Umbilical cord (tissue), 2 donors: Measurements from ENCODE around the gene LRRC19. TPM values are rescaled to one million over a fixed set of nuclear protein-coding genes. Genes with fewer than 3 reads are reported as not detected.

ENCODE experiments used
- DNase-seq: peaks from one replicate; pipeline ENCODE4 v3.0.0-alpha.2; 2015; ENCODE audit warnings: low spot score
- total RNA-seq: library from RNA; depleted of rRNA; stranded (reverse); fragments of >200 nt; gene quantifications from one replicate; pipeline ENCODE4 v1.2.3, GENCODE V29; 2014; ENCODE audit warnings: low replicate concordance; ENCODE audit not compliant: insufficient read depth

LRRC19 gene, protein sequence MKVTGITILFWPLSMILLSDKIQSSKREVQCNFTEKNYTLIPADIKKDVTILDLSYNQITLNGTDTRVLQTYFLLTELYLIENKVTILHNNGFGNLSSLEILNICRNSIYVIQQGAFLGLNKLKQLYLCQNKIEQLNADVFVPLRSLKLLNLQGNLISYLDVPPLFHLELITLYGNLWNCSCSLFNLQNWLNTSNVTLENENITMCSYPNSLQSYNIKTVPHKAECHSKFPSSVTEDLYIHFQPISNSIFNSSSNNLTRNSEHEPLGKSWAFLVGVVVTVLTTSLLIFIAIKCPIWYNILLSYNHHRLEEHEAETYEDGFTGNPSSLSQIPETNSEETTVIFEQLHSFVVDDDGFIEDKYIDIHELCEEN
- total RNA-seq = 2.9 TPM

DNA sequence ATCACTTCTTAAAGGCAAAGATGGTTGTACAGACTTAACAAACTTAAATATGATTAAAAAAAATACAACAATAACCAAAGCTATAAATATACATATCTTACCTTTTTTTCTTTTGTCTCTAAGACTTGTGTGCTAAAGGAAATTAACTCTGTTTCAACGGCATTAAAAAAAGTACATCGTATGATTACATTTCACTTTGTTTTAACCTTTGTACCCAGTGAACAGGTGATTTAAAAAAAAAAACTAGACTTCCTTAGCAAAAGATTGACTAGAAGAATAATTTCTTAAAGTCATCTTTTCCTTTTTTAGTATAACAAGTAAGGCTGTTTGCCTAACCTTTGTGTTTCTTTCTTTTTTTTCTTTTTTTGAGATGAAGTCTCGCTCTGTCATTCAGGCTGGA is at the start of gene LRRC19:
Gene LRRC19, minus strand, starts transcription at position 182 of the 400 bp plus-strand sequence. CDS start 5,978 bp downstream, outside the sequence.
- no peak for DNase-seq

DNA sequence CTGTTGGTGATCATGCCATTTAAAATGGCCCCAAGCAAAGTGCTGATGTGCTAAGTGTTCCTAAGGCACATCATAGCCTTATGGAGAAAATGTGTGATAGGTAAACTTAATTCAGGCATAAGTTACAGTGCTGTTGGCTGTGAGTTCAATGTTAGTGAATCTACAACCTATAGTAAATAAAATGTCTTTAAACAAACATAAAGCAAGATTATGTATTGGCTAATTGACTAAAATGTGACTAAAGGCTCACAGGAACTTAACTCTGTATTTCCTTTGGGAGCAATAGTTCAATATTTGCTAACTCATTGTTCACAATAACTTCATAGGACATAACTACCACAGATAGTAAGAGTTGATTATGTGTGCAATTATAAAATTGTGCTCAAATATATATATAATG is 49.4 kb upstream of the LRRC19 start:
- DNase-seq = no peak

DNA sequence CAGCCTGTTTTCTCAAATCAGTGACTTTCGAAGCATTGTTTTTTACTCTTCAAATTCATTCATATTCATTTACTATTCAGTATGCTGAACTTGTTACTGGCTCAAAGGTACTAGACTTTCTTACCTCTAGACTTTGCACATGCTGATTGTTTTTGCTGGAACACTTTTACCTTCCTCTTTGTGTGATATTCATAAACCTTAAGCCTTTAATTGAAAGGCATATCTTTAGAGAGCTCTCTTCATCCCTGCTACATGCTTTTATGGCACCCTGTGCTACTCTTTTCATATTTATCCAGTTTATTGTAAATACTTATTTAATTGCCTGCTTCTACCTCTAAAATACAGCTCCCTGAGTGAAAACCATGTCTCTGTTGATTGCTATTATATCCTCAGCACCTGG is 48.7 kb upstream of the LRRC19 start:
- no peak for DNase-seq

DNA sequence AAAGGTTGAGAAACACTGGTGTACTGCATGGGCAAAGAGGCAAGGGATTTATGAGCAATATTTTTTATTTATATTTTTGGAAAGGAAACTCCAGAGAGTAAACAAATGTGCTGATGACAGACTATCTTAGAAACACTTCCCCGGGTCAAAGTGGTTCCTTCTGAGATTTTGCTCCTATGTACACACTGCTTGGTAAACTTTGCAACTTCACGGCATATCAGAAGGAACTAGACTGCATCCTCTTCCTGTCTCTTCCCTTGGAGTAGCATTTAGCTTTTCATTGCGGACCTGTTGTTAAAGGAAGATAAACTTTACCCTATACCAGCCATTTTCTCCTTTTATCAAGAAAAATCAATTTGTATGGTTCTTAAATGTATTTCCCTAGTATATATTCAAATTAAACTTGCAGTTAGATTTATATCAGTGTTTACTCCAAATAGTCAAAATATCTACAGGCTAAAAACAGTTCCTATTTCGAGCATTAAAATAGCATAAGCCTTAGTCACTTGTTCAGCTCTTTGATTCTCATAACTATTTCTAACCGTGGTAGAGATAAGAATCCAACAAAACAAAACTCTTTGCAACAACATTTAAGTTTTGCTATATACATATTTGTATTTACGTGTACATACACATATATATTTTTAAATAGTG is 48.0 kb upstream of the LRRC19 start:
- DNase-seq = peak; percentile 37

GRCh38 chr9:27047136-27047535 is 41.7 kb upstream of the LRRC19 start:
- DNase-seq = peak; percentile 23

GRCh38 chr9:27043176-27043575 is 37.7 kb upstream of the LRRC19 start:
- DNase-seq = peak; percentile 24

DNA sequence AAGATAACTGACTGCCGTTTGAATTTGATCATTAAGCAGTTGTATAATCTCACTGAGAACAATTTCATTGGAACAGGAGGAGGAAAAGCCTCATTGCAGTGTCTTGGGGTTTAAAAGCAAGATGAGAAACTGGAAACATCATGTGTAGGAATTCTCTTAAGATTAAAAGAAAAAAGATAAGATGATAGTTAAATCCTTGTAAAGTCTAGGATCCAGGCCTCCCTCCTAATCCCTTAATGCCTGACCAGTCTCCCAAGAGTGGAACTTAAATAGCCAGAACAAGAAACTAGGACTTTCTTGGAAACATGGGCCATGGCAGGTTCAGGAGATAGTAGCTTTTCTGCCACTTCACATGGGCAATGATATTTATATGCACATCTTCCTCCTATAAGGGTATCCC is 37.0 kb upstream of the LRRC19 start:
- DNase-seq = peak; percentile 77

DNA sequence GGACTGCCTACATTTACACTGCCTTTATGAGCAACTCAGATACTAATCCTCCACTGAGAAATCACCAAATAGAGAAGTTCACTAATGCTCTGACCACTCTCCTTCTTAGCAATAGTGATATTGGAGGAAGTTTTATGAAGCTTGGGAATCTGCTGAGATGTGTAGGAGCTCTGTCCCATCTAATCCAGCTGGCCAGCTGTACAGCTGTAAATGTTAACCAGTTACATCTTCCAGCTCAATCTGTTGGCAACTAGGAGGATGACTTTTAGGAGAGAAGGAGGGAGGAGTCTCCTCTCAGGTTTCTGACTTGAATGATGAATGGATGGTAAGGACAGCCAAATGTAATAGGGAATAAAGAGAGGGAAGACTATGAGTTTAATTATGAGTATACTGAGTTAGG is 36.3 kb upstream of the LRRC19 start:
- peak; percentile 70 for DNase-seq

DNA sequence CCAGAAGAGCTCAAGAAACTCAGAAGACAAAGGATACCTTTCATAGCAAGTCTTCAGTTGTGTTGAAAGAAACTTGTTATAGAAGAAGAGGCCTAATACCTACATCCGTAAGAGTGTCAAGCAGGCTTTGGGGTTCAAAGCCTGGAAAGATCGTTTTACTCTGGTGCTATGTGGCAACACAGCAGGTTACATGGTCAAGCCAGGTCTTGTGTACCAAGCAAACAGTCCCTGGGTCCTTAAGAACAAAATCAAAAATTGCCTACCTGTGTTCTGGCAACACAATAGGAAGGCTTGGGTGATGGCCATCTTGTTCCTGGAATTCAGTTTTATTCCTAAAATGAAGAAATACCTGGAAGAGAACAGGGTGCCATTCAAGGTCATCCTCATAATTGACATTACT is 32.0 kb upstream of the LRRC19 start:
- DNase-seq = no peak

DNA sequence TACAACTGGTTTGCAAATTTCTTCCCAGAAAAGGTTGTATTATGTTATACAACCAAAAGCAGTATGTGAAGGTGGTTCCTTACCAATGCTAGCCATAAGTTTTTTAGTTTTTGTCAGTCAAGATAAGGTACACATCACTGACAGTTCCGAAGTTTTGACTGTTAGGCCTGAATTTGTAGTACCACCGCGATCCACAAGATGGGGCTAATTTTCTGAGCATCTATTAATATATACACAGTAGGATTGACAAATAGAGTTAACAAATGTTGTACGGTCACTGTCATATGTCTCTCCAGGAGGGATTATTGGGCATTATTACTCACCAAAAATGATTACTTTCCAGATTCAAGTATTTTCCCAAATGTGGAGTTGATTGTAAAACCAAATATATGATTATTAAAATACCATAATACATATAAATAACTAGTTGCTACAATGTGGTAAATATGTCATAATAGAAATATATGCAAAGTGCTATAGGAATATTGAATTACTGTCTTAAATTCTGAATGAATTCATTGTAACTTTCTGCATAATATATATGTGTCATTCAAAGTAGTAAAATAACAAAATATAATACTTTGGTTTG is 28.4 kb upstream of the LRRC19 start:
- peak; percentile 55 for DNase-seq

GRCh38 chr9:27029186-27029585 is 23.7 kb upstream of the LRRC19 start:
- no peak for DNase-seq

GRCh38 chr9:27022920-27023319 is 17.4 kb upstream of the LRRC19 start:
- no peak for DNase-seq

DNA sequence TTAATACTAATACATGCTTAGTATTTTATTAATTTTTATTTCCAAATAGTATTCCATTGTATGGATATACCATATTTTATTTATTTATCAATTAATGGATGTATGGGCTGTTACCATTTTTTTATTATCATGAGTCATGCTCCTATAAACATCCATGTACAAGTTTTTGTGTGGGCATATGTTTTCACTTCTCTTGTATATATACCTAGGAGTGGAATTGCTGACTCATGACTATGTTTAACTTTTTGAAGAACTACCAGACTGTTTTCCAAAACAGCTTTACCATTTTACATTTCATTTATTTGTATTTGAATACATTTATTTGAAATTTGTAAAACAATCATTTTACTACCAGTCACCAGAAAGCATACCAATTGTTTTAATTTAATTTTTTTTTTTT is 14.1 kb upstream of the LRRC19 start:
- DNase-seq = no peak

GRCh38 chr9:27003426-27004077 is 1.9 kb downstream of the LRRC19 start:
- no peak for DNase-seq

- DNase-seq = no peak
Observed at GRCh38 chr9:26995810-26996209, 9.7 kb downstream of the LRRC19 start.

GRCh38 chr9:26983340-26983739 is 22.1 kb downstream of the LRRC19 start:
- no peak for DNase-seq

DNA sequence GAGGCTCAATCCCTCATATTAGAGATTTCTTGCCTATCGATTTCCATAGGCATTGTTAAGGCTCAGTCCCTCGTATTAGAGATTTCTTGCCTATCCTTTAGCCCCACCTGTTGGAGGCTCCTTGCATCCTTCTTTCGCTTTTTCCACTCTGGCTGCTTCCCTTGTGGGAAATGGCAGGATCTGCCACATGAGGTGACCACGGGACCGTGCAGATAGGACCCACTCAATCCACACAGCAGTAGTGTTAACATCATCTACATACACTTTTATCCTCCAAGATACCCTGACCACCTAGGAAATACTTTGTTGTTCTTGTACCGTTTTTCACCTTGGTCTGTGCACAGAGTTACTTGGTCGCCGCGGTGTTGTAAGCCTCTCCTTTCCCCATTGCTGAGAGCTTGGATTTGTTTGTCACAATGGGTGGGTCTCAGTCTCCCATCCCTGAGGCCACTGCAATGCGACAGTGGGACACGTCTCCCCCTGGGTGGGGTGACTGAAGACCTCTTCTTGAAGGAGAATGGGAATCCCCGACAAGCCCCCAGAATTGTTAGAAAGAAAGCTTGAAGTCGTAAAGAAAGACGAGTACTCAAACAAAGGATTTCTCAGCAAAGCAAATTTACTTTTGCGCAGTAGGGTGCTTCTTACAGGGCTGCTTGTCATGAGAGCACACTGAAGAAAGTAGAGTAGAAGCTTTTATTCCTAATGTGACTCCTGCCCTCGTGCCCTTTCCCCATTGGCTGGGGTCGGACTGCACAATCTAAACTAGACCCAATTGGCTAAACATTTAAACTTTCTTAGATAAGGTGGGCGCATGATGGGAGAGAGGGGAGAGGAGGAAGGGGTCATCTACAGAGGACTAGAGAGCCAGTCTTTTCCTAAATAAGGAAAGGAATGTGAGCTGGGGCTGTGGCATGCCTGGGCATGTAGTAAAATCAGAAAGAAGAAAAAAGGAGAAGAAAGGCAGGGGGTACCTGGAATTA is 29.5 kb downstream of the LRRC19 start:
- DNase-seq = peak; percentile 7

GRCh38 chr9:26974927-26975326 is 30.5 kb downstream of the LRRC19 start:
- no peak for DNase-seq

- no peak for DNase-seq
Observed at GRCh38 chr9:26973989-26974388, 31.5 kb downstream of the LRRC19 start.

DNA sequence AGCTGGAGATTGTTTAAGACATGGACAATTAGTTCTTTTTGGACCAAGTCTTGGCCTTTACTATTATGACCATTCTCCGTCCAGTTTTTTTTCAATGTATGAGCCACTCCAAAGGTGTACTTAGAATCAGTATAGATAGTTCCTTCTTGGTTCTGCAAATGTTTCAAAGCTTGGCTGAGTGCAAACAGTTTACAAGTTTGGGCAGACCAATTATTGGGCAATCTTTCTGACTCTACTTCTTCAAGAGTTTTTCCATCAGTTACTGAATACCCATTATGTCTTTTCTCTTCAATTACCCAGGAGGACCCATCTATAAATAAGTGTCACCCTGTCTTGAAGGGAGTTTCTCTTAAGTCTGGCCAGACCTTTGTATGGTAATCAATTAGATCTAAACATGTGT is 33.8 kb downstream of the LRRC19 start:
- no peak for DNase-seq

GRCh38 chr9:26956860-26957233 is 48.6 kb downstream of the LRRC19 start:
- no peak for DNase-seq
